Right ventricle myocardium superior (tissue), 1 donor: ENCODE data around the gene HDAC4. TPM values are rescaled to one million over a fixed set of nuclear protein-coding genes. Genes with fewer than 3 reads are reported as not detected.

Experiments
- ATAC-seq: fragments of 200-7000 bp; cut with Tn5 transposase; one replicate; pipeline ENCODE4 v1.9.1; 2020; ENCODE audit warnings: mild to moderate bottlenecking; ENCODE audit not compliant: poor library complexity
- DNase-seq: peaks from one replicate; pipeline ENCODE4 v3.0.0-alpha.2; 2020
- intact Hi-C: fragments of 100-400 bp; cut with DNase I; formaldehyde crosslinking; loops from one replicate; pipeline ENCODE4 v1.11.2; 2022
- total RNA-seq: library from RNA; stranded (reverse); fragmentation: NEBNext Ultra II Directional; extraction: Animal tissue kit (Norgen Biotek cat#: 25700); gene quantifications from one replicate; pipeline ENCODE4 v1.2.1, GENCODE V29; 2021
- donor health status: DM: no; HTN: yes; CAD: no; lungs with severe emphysema.

The HDAC4 gene
- total RNA-seq, 1 donor from 2014 or later = 24.9 TPM

- DNase-seq = peak; percentile 62
- intact Hi-C loops = no loop called here
- ATAC-seq = no peak
These were observed 127.3 kb downstream of the HDAC4 start for GRCh38 chr2:239273280-239274234.

DNA sequence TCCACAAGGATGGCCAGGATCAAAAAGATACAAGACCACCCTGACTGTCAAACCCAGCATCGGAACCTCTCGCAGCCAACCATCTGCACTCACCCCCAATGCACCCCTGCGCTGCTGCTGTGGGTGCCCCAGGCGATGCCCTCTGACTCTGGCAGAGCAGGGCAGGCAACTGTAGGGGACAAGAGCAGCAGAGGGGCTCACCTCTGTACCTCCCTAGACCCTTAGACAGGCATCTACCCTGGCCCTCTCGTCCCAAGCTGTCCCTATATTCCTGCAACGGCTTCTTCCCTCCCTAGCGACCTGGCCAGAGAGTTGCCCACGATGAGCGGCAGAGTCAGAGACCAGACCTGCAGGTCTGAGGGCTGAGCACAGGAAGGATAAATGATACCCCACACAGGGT is 128.2 kb downstream of the HDAC4 start:
- ATAC-seq (no peak), DNase-seq (no peak)
- intact Hi-C loops = no loop called here

- intact Hi-C loops = no loop called here
- no peak for DNase-seq
- no peak for ATAC-seq
These were observed 128.9 kb downstream of the HDAC4 start for GRCh38 chr2:239271882-239272281.

- DNase-seq (no peak), ATAC-seq (no peak)
- intact Hi-C loops = no loop called here
These were observed 129.3 kb downstream of the HDAC4 start for GRCh38 chr2:239271471-239271870.

GRCh38 chr2:239269916-239270315 is 130.9 kb downstream of the HDAC4 start:
- intact Hi-C loops = no loop called here
- no peak for ATAC-seq
- no peak for DNase-seq

DNA sequence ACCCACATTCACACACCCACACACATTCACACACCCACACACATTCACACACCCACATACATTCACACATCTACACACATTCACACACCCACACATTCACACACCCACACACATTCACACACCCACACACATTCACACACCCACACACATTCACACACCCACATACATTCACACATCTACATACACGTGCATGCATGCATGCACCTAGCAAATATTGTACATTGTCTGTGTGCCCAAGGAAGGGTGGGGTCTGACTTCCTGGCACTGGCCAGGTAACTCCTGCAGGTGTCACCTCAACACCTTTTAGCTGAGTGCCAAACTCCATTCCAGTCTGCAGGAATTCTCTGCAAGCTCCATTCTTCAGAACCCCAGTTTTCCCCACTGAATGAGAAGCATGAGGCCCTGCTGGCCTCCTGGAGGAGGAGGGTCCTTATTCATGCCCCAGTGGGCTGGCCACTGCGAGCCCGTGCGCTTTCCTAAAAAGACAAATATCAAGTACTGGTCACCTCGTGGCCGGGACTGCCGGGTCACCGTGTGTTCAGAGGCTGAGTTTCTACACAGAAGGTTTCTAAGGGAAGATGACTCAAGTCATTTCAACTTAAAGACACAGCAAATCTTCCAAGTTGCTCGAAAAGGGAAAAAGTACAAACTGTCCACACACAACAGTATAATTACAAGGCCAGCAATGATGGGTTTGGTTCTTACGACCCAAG is 131.5 kb downstream of the HDAC4 start:
- intact Hi-C loops = no loop called here
- ATAC-seq (no peak), DNase-seq (no peak)

- intact Hi-C loops = no loop called here
- DNase-seq (no peak), ATAC-seq (no peak)
These were observed 132.3 kb downstream of the HDAC4 start for GRCh38 chr2:239268549-239268948.

GRCh38 chr2:239268082-239268481 is 132.7 kb downstream of the HDAC4 start:
- intact Hi-C loops = no loop called here
- DNase-seq (peak; percentile 79), ATAC-seq (peak; percentile 68)

GRCh38 chr2:239267288-239267951 is 133.4 kb downstream of the HDAC4 start:
- peak; percentile 70 for ATAC-seq
- intact Hi-C loops = no loop called here

GRCh38 chr2:239266779-239267287 is 134.0 kb downstream of the HDAC4 start:
- ATAC-seq (no peak), DNase-seq (no peak)
- intact Hi-C loops = no loop called here

More at GRCh38 chr2:239267288-239267951, 133.4 kb downstream of the HDAC4 start:
- peak; percentile 84 for DNase-seq

DNA sequence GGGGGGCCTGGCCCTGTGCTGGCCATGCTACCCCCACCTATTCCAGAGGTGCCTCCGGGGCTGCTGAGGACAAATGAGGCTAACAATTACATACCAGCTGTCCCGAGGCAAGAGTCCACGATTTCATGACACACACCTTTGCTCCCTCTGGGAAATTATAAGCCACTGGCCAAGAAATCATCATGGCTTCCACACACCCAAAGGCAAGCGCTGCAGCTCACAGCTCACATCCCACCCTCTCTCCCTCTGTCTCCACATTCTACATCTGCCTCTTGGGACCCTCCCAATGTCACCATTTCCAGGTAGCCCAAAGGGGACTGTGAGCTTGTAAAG is 134.4 kb downstream of the HDAC4 start:
- ATAC-seq = no peak
- DNase-seq = no peak
- intact Hi-C loops = no loop called here

GRCh38 chr2:239265681-239266433 is 135.0 kb downstream of the HDAC4 start:
- intact Hi-C loops = no loop called here
- peak; percentile 5 for ATAC-seq
- DNase-seq = peak; percentile 42

- ATAC-seq (peak; percentile 12), DNase-seq (peak; percentile 51)
- intact Hi-C loops = no loop called here
These were observed 135.8 kb downstream of the HDAC4 start for GRCh38 chr2:239264838-239265651.

DNA sequence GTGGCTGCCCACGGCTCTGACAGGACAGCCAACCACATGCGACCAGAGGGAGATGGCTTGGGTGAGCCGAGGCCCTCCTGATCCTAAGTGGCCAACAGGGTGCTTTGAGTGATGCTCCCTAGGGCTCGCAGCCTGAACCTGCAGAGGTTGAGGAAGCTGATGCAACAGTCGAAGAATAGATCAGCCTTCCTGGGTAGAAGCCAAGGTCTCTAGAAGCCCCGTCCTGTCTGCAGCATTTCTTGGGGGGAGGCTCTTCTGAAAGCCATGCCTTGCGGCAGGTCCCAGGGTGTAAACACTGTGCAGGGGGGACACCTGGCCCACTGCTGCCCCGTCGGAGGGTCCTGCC is 136.4 kb downstream of the HDAC4 start:
- DNase-seq (peak; percentile 40), ATAC-seq (no peak)
- intact Hi-C loops = no loop called here

GRCh38 chr2:239263669-239264491 is 136.9 kb downstream of the HDAC4 start:
- intact Hi-C loops = no loop called here
- ATAC-seq (no peak), DNase-seq (no peak)

DNA sequence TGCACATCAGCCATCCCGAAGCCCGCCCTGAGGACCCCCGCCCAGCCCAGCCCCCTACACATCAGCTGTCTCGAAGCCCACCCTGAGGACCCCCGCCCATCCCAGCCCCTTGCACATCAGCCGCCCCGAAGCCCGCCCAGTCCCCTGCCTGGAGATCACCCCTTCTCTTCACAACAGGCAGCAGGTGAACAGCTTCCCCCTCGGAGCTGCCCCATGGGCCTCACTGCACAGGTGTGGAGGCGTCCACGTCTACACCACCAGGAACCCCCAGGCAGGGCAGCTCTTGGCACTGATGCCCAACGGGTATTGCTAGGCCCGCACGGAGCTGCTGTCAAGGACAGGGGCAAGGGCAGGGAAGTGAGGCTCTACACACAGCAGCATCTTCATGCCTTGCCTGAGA is 137.6 kb downstream of the HDAC4 start:
- ATAC-seq (no peak), DNase-seq (no peak)
- intact Hi-C loops = no loop called here
